HG03520 (cell line): ENCODE data around the gene SLC30A3.
"Not testable (repeated sequence)": the region's sequence is repeated elsewhere in the genome, so short reads cannot be mapped to it uniquely, and the experiment has no call there.

Experiments
- ATAC-seq: cut with Tn5 transposase; IDR thresholded peaks from one replicate; pipeline ENCODE4 v1.9.1; 2021; ENCODE audit warnings: mild to moderate bottlenecking, moderate library complexity; ENCODE audit not compliant: unreplicated experiment

SLC30A3 gene

DNA sequence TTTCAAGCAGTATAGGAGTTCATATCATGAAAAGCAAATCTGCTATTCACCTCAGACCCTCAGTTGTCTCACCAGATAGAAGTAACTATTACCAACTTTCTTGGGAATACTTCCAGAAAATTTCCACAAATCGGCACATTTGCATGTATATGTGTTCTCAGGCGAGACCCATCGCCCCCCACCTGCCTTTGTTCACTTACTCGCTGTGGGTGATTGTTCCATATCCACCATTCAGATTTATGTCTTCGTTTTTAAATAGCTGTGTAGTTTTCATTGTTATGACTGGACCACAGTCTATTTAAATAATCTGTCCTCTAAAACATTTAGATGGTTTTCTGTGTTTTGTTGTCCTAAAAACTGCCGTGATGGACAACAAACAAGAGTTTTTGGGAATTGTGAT, 22.6 kb upstream of the SLC30A3 start:
- no peak for ATAC-seq

DNA sequence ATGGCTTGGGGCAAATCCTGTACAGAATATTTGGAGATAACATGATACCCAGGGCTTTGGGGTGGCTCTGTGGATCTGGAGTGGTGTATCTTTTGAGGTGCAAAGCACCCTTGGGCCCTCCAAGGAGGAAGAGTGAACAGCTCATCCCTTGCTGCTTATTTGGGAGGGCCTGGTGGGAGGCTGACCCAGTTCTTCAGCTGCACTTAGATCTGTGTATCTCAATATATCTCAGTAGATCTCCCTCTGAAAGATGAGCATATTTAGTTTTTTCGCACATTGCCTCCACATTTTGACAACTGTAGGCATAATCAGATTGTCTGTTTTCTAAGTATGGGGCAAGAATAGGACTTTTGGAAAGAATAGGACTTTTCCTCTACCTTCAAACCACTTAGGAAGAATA, 22.1 kb upstream of the SLC30A3 start:
- ATAC-seq, result no peak

DNA sequence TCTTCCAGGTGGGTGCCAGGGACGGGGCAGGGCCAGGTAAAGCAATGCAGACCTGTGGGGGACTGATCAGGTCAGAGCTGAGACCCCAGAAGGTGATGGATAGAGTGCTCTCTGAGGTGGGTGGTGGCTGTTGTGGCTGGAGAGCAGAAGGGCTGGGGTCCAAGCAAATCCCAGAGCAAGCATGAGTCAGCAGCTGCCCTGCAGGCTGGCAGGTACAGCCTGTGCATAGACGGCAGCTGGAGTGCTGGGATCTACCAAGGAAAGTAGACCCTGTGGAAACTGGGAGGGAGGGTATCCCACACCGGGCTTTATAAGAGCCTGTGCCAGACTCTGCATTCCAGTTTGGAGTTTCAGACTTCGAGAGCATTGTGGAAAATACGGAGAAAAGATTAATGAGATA, 20.0 kb upstream of the SLC30A3 start:
- ATAC-seq, result no peak

DNA sequence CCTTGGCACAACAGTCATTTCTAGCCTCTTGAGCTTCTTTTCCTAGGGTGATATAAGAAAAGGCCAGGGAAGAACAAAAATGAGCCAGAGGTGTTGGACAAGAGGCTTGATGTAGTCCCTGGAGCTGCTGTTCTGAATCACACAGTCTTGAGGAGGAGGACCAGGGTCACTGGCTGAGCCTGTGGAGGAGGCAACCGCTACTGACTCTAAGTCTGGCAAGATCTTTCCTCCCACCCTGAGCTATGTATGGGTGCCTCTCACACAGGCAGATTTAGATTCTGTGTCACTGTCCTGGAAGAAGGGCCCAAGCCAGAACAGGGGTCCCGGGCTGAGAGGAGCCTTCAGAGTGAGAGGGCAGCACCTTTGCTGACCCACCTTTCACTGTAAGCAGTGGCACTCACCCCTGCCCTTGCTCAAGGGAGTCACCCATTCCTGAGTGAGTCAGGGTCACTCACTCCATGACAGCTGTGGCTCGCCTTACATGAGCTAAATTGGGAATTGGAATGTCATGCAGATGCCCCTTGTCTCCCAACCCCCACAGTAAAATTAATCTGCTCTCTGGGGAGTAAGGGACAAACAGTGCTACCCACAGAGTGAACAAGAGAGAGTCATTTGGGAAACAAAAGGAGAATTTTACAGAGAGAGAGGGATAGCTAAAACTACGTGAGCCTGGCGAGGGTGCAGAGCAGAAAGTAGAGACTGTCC, 19.2 kb upstream of the SLC30A3 start, which contains the start of gene TRIM54:
Gene TRIM54 (plus strand): TSS at position 575 of the 705 bp plus-strand sequence. CDS start 303 bp downstream, outside the sequence.
- no peak for ATAC-seq

DNA sequence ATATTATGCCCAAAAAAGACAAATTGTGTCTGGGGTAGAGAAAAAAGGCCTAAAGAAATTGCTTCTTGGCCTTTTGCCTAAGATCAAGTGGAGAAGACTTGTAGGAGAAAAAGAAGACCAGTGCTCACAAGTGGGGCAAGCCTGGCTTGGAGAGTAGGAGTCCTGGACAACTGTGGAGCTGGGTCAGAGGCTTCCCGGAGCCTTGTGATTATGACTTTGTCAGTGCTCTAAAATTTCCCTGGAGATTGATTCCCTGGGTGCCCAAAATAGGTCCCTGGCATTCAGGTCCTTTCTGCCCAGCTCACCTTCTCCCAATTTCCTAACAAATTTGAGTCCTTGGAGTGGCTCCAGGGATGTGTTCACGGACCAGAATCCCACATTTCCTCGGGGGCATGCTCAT, 18.6 kb upstream of the SLC30A3 start:
- ATAC-seq, result no peak

DNA sequence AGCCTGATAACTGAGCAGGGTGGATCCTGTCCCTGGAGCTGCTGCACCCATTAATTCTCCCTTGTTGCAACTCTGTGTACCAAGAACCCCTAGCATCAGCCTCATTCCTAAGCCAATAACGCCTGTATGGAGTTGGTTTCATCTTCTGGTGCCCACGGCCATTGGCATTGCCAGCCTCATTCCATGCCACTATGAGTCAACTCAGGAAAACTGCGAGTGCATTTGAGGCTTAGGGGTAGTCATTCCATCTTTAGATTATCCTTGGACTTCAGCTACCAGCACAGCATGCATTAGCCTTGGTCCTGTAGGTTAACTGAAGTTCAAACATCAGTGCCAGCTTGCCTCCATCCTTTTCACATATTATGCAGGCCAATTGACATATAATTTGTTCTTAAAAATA, 18.0 kb upstream of the SLC30A3 start:
- ATAC-seq, result no peak

DNA sequence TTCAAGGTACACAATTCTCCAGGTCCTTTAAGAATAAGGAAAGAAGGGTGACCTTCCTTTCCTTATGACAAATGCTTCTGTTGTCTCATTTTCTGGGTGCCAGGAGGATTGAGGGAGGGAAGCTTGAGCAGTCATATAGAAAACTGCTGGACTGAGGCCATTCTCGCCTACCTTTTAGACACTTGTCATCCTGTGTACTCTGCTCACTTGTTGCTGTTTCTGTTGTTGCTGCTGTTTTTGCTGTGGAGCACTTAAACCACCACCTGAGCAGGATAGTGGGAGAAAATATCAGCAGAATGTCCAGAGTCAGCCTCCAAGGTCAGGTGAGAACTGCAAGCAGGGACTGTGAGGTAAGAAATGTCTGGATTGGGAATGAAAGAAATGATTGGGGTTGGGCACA, 15.2 kb upstream of the SLC30A3 start:
- ATAC-seq, result no peak

DNA sequence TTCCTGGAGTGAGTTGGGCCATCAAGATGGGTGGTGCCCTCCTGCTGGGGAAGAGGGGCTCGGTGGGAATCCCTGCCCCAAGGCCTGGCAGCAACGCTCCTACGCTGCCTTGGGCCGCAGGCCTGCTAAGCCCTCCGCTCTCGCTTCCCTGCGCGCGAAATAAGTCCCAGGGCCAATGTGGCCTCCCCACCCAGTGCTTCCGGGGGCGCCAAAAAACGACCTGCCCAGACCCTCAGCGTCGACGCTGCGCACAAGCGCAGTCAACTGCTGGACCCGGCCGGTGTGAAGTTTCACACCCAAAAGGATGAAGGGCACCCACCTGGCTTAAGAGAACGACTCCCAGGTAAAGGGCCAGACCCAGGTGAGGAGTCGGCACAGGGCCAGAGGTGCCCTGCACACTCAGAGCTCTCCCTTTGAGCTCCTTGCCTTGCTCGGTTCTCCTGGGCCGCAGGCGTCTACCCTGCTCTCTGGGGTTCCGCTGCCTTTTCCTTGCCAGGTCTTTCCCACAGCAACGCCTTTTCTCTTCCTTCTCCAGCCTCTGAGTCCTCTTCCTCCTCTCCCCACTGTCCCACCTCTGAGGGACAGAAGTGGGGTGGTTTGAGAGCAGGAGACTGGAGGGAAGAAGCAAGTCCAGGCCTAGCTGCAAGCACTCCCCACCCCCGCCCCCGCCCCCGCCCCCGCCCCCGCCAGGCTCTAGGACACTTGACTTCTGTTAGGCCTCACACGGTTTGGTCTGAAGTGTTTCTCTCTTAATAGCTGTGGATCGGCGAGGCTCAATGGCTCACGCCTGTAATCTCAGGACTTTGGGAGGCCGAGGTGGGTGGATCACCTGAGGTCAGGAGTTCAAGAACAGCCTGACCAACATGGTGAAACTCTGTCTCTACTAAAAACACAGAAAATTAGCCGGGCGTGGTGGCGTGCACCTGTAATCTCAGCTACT, 12.6 kb upstream of the SLC30A3 start, which contains the start of gene DNAJC5G:
Gene DNAJC5G (plus strand): TSS at position 223 of the 940 bp plus-strand sequence. CDS start 1,296 bp downstream, outside the sequence.
- ATAC-seq, result no peak

DNA sequence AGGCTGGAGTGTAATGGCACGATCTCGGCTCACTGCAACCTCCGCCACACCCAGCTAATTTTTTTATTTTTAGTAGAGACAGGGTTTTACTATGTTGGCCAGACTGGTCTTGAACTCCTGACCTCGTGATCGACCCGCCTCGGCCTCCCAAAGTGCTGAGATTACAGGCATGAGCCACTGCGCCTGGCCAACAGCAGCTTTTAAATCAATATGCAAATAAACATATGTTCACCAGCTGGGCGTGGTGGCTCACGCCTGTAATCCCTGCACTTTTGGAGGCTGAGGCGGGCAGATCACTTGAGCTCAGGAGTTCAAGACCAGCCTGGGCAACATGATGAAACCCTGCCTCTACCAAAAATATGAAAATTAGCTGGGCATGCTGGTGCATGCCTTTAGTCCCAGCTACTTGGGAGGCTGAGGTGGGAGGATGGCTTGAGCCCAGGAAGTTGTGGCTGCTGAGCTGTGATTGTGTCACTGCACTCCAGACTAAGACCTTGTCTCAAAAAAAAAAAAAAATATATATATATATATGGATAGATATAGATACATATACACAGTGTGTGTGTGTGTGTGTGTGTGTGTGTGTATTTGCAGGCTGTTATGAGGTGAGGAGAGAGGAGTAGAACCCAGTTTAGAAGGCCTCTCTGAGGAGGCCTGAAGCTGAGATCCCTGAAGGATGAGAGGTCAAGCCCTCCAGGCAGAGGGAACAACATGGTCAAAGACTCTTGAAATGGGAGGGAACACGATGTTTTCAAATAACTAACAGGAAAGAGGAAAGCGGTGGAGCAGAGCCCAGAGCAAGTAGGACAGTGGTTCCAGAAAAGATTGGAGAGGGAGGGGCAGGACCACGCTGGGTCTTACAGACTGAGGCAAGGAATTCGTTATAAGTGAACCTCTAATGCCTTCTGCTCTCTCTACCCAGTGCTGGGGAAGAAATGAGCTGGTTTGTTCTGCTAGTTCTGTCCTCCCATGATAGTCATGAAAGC, 10.0 kb upstream of the SLC30A3 start:
- ATAC-seq, result not testable (repeated sequence)

DNA sequence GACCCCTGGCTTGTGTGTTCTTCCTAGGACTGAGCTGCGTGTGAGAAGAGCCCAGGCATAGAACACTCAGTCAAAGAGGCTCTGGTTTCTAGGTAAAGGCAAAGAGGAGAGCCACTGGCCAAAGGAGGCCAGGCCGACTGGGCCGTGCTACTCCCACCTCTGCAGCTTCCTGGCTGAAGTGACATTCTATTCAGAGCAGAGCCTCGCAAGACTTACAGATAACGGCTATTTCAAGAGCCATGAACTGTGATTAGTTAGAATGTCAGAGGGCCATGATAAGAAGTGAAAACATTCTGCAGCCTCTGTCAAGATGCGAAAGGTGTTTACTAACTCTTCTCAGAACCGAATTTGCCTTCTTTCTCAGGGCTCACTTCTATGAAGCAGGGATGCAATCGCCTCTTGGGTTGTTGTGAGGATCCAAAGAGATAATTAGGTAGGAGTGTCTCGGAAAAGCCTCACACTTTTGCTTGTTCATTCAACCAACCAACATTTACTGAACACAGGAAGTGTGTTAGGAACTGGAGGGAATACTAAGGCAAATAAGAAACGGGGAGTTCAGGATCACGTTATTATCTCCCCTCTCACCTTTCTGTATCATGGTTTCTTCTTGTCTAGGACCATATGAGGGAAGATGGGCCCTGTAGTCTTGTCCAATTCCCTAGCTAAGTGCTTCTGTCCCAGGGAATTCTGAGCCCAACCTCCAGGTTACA, 8.9 kb upstream of the SLC30A3 start:
- ATAC-seq, result no peak

DNA sequence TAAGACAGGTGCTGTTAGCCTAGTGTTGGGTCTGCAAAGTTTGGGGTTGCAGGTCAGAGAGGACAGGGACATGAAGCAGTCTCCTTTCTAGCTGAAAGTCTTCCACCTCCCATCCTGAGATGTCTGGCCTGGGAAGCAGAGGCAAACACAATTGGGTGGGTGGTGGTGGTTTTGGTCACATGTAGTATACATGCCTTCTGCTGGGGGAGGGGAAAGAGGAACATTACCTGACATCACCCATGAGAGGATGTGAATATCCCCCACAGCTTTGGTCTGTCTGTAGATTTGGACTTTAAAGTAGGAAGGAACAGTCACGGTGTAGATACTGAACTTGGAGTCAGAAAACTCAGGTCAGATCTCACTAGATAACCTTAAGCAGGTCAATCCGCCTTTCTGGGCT, 7.8 kb upstream of the SLC30A3 start:
- no peak for ATAC-seq

DNA sequence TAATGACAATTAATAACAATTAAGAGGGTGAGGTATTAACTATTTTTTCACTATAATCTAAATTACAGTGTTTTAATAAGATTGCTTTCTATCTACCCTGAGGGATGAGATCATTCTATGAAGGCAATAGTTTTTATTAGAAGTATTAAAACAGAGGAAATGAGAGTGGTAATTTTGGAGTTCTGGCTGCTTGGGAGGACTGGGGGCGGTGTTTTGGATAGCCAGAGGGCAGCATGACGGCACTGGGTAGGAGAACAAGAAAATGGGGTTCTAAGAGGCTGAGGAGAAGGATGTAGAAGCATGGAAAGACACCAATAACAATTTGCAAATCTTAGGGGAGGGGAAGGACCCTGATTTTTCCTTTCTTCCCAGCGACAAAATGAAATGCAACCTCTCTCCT, 7.3 kb upstream of the SLC30A3 start:
- no peak for ATAC-seq

DNA sequence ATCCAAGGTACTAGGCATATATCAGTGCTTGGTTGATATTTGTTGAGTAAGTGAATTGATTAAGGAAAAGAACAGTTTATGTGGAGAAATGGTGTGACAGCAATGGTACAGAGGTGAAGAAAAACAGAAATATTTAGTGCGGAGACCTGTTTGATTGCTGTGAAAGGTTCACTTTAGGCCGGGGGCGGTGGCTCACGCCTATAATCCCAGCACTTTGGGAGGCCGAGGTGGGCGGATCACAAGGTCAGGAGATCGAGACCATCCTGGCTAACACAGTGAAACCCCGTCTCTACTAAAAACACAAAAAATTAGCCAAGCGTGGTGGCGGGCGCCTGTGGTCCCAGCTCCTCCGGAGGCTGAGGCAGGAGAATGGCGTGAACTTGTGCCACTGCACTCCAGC, 5.4 kb upstream of the SLC30A3 start:
- not testable (repeated sequence) for ATAC-seq

DNA sequence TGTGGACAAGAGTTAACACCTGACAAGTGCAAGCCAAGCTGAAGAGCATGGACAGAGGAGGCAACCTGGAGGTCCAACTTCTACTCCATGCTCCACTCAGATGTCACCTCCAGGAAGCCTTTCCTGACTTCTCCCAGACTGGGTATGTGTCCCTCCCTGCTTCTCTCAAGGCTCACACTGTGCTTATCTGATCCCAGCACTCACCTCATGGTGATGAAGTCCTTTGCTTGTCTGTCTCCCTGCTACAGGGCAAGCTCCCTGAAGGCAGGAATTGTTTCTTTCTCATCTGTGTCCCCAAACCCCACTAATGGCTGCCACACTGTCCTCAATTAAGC, 2.7 kb upstream of the SLC30A3 start:
- no peak for ATAC-seq

DNA sequence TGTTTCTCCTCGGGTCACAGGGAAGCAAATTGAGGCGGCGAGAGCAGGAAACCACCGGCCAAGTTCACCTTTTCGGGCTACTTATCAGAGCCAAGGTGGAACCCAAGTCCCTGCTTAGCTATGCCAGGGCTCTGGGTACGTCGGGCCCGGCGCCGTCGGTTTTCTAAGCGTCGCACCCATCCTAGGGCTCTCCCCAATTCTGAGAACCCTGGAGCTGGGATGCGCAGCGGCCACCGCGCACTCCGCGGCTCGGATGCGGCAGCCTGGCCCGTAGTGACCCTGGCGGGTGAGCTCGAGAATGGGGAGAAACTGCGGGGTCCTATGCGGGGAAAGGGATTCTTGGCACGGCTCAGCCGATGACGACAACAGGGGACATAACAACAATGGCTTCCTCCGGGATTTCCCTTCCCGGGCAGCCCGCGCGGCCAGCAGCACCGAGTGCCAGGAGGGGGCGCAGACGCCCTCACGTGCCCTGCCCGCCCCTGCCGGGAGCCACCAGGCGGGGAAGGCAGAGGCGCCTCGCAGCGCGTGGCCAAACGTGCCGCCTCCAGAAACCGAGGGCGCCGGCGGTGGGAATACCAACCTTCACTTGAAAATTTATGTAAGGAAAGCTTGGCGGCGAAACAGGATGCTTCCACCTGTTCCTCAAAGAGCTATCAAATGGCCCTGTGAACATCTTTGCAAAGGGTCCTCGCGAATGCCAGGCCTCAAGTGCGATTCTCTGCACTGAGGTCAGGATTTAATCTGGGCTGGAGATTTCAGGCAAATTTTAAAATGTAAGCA, 2.1 kb upstream of the SLC30A3 start:
- ATAC-seq, result no peak

DNA sequence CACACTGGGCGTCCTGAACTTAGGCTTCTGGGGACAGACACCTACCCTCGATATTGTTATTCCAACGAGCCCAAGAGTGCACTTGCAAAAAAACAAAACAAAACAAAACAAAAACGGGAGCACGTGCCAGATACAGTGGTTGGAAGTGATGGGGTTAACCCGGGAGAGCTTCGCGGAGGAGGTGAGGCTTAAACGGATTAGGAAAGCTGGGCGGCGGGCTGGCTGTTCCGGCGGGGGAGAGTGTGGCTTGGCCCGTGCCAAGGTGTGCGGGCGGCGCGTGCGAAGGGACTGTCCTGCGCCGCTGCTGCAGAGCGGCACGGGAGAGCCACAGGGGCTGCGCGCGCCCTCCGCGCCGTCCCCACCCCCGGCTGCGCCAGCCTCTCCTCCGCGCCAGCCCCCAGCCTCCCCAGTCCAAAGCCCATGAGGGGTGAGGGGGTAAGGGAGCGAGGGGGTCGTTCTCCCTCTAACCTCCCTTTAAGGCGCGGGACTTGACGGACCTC, 1.5 kb upstream of the SLC30A3 start:
- ATAC-seq, result no peak

DNA sequence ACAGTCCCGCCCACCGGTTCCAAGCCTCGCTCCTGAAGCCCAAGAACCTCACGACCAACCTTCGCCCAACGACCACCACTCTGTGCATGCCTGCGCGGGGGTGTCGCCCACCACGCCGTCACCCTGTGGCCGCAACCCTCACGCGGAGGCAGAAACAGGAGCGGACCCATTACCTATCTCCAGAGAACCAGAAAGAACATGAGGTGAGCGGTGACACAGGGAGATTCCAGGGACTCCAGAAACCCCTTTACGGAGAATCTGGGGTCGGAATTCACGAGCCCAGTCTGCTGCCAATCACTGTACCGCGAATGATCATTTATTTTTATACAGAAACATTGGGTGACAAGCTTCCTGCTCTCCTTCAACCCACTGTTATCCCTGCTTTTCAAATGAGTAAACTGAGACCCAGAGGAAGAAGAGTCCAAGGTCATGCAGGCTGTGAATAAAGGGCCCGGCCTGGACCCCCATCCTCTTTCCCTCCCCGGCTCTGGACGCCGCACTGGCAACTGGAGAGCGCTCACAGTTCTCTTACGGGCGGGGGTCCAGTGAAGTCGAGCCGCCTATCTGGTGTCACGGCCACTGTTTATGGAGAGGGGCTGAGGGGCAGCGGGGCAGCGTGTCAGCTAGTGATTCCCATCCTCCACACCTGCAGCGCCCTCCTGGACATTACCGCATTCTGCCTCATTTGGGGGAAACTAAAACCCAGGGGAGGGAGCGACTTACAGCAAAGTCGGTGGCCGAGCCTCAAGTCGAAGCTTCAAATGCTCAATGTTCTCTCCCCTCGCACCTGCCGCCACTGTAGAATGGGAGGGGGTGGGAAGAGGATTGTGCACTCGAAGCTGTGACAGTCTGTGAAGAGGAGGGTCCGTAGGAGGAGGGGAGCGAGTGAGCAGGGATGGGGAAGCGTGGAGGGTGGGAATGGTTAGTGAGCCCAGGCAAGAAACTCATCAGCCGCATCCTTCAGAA, 723 bp upstream of the SLC30A3 start:
- no peak for ATAC-seq

DNA sequence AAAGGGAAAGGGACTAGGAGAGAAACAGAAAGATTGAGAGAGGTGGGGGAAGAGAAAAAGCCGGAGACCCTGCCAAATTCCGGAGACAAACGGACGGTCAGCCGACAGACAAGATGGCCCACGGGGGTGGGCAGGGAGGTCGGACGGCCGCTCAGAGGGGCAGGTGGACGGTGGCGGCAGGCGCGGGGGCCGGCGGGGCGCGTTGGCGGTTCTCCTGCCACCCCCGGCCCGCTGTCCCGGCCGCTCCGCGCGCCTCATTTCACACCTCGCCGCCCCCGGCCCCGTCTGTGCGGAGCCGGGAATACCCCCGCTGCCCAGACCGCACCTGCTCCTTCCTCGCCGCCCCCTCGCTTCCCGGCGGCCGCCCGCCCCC, 935 bp downstream of the SLC30A3 start:
- ATAC-seq, result no peak
